HL-60 (cell line): ENCODE results near the gene RFXAP.

Source experiments
- GABPA ChIP-seq: IDR thresholded peaks from 2 replicates; pipeline ENCODE4 v1.6.1; 2012; ENCODE audit warnings: low read depth
- POLR2AphosphoS5 ChIP-seq: IDR thresholded peaks from 2 replicates; pipeline ENCODE4 v1.6.1; 2012; ENCODE audit warnings: low read depth
- SPI1 ChIP-seq: IDR thresholded peaks from 2 replicates; pipeline ENCODE4 v1.6.1; 2012; ENCODE audit warnings: low read depth, mild to moderate bottlenecking, borderline replicate concordance
- TF ChIP-seq, protein P1 (sequence below): IDR thresholded peaks from one replicate; pipeline ENCODE4 v1.5.1; 2011; ENCODE audit warnings: low read length, control low read depth, inconsistent platforms; ENCODE audit not compliant: insufficient read depth
- TF ChIP-seq, protein P2 (sequence below): IDR thresholded peaks from 2 replicates; pipeline ENCODE4 v1.6.1; 2012; ENCODE audit warnings: low read depth; ENCODE audit not compliant: insufficient replicate concordance

DNA sequence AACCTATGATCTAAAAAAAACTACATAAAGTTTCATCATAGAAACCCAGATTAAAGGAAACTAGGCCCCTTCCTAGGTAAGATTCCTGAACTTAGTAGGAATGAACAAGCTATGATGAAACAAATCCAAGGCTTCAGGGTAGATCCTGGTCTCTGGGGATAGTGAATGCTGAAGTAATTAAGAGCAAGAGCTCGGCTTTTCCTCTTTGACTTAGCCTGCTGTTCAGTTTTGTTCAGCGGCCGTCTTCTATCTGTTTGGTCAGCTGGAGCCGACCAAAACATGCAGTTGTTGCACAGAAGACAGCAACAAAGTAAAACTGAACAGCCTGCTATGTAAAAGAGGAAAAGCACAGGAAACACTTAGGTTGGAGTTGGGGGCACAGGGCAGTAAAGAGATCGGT lies 44.1 kb upstream of the RFXAP start:
- TF ChIP-seq, protein P1, sequence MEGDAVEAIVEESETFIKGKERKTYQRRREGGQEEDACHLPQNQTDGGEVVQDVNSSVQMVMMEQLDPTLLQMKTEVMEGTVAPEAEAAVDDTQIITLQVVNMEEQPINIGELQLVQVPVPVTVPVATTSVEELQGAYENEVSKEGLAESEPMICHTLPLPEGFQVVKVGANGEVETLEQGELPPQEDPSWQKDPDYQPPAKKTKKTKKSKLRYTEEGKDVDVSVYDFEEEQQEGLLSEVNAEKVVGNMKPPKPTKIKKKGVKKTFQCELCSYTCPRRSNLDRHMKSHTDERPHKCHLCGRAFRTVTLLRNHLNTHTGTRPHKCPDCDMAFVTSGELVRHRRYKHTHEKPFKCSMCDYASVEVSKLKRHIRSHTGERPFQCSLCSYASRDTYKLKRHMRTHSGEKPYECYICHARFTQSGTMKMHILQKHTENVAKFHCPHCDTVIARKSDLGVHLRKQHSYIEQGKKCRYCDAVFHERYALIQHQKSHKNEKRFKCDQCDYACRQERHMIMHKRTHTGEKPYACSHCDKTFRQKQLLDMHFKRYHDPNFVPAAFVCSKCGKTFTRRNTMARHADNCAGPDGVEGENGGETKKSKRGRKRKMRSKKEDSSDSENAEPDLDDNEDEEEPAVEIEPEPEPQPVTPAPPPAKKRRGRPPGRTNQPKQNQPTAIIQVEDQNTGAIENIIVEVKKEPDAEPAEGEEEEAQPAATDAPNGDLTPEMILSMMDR = no peak
- TF ChIP-seq POLR2AphosphoS5 (no peak), GABPA (no peak), SPI1 (no peak)
- TF ChIP-seq, protein P2, sequence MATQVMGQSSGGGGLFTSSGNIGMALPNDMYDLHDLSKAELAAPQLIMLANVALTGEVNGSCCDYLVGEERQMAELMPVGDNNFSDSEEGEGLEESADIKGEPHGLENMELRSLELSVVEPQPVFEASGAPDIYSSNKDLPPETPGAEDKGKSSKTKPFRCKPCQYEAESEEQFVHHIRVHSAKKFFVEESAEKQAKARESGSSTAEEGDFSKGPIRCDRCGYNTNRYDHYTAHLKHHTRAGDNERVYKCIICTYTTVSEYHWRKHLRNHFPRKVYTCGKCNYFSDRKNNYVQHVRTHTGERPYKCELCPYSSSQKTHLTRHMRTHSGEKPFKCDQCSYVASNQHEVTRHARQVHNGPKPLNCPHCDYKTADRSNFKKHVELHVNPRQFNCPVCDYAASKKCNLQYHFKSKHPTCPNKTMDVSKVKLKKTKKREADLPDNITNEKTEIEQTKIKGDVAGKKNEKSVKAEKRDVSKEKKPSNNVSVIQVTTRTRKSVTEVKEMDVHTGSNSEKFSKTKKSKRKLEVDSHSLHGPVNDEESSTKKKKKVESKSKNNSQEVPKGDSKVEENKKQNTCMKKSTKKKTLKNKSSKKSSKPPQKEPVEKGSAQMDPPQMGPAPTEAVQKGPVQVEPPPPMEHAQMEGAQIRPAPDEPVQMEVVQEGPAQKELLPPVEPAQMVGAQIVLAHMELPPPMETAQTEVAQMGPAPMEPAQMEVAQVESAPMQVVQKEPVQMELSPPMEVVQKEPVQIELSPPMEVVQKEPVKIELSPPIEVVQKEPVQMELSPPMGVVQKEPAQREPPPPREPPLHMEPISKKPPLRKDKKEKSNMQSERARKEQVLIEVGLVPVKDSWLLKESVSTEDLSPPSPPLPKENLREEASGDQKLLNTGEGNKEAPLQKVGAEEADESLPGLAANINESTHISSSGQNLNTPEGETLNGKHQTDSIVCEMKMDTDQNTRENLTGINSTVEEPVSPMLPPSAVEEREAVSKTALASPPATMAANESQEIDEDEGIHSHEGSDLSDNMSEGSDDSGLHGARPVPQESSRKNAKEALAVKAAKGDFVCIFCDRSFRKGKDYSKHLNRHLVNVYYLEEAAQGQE = no peak
